Muscle of leg (tissue), 11 donors: ENCODE results near the gene ATP7B. TPM values are rescaled to one million over a fixed set of nuclear protein-coding genes. Genes with fewer than 3 reads are reported as not detected.

Experiments used
- DNase-seq: peaks from one replicate; pipeline ENCODE4 v3.0.0; 2013
- H3K27ac ChIP-seq: one replicate; pipeline ENCODE4 v1.5.1; 2013; ENCODE audit warnings: mild to moderate bottlenecking, low read length, control low read depth
- H3K27me3 ChIP-seq: one replicate; pipeline ENCODE4 v1.6.1; 2013; ENCODE audit warnings: low read length; ENCODE audit not compliant: control insufficient read depth, insufficient read depth
- H3K36me3 ChIP-seq: one replicate; pipeline ENCODE4 v1.6.1; 2013; ENCODE audit warnings: low read length; ENCODE audit not compliant: control insufficient read depth, insufficient read depth
- H3K4me1 ChIP-seq: one replicate; pipeline ENCODE4 v1.6.1; 2013; ENCODE audit warnings: low read length; ENCODE audit not compliant: control insufficient read depth, insufficient read depth
- H3K4me3 ChIP-seq: one replicate; pipeline ENCODE4 v1.5.1; 2013; ENCODE audit warnings: low read length, control low read depth
- H3K9me3 ChIP-seq: replicated peaks from 2 replicates; pipeline ENCODE4 v1.6.1; 2013; ENCODE audit warnings: low read depth, low read length; ENCODE audit not compliant: control insufficient read depth
- WGBS: methylation state at CpG from one replicate; pipeline ENCODE4 v1.1.5; 2013; ENCODE audit warnings: missing lambda C conversion rate; ENCODE audit not compliant: insufficient coverage; 5-methylcytosine and 5-hydroxymethylcytosine counted together
- polyA plus RNA-seq, 8 donors: library from polyadenylated mRNA; unstranded; fragments of 120-200 nt; gene quantifications; one replicate each; pipeline versions ENCODE4 v1.2.1 to v1.2.3, GENCODE V29; 2013; ENCODE audit warnings: inconsistent platforms in 1 of 8, low replicate concordance in 1 of 8; ENCODE audit not compliant: insufficient read length in 8 of 8, insufficient read depth in 1 of 8
- total RNA-seq: library from RNA; stranded (reverse); fragments of 120-200 nt; gene quantifications from one replicate; pipeline ENCODE4 v1.2.4, GENCODE V29; 2013

ATP7B gene
- total and polyA plus RNA-seq, 9 donors = 5.1 to 8.6 (median 7.0) TPM

- Histone ChIP-seq H3K4me1 (peaks cover 3% of the 10 kb centered on the region), H3K4me3 (no peak overlapping the region), H3K27ac (no peak overlapping the region), H3K36me3 (peaks cover 9% of the 10 kb centered on the region), H3K27me3 (no peaks in the 10 kb centered on the region), H3K9me3 (no peaks in the 10 kb centered on the region)
- no peak for DNase-seq
- WGBS = 80% methylated on average over 1 of the region's 6 CpGs
These were observed 84.7 kb downstream of the ATP7B start for GRCh38 chr13:51926528-51926885.

DNA sequence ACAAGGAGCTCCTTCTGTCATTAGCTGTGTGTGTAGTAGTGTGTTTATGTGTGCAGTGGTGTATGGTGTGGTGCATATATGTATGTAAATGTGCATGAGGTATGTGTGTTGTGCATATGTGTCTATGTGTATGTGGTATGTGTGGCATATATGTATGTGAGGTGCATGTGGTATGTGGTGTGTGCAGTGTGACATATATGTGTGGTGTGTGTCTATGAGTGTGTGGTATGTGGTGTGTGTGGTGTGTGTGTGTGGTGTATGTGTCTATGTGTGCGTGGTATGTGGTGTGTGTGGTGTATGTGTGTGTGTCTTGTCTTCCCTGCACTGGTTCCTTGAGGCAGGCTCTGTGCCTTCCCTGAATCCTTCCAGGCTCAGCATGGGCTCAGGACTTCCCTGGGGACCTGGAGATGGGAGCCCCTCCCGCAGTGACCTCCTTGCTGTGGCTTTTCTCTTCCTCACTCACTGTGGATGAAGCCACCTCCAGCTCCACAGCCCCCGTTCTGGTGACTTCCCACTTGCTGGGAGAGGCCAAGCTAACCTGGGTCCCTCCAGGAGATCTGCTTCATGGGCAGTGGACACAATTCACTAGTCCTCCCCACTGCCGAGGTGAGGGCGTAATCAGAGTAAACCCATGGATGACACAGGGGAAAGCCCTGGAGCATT, 85.3 kb downstream of the ATP7B start:
- Histone ChIP-seq H3K36me3 (peaks cover 8% of the 10 kb centered on the region), H3K9me3 (no peaks in the 10 kb centered on the region), H3K27me3 (no peaks in the 10 kb centered on the region), H3K27ac (no peak overlapping the region), H3K4me1 (peaks cover 3% of the 10 kb centered on the region), H3K4me3 (no peak overlapping the region)
- WGBS = 80% methylated on average over 5 of the region's 5 CpGs
- DNase-seq = no peak

DNA sequence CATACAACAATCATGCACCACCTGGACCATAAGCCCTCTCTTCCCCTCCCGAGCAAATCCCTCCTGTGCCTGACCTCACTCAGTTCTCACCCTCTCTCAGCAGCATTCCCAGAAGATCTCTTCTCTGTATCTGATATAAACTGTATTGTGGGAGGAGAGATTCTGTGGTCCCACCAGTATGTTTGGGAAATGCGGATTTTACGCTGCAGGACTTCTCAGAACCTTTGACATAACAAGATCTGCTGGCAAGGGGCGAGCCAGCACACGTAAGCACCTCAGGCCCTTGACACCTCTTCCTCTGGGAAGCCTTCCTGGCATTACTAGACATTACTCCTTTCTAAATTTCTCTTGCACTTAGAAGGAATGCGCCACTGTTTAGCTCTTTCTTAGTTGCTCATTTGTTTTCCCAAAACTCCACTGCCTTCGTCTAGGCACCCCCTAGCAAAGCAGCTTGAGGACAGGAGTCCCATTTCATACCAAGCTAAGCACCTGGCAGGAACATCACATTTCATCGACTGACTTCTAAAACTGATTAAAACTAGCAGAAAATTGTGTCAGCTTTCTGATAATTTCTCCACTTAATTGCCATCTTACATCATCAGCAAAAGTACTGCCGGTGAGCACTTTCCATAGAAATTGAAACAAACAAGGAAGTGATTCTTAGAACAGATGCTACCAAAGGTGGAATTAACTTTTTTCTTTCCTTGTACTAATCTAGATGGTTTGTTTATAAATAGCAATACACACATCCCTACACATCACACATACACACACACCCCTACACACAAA, 86.3 kb downstream of the ATP7B start:
- 86% methylated on average over 6 of the region's 9 CpGs for WGBS
- peaks cover 3% of the 10 kb centered on the region for H3K4me1 ChIP-seq

DNA sequence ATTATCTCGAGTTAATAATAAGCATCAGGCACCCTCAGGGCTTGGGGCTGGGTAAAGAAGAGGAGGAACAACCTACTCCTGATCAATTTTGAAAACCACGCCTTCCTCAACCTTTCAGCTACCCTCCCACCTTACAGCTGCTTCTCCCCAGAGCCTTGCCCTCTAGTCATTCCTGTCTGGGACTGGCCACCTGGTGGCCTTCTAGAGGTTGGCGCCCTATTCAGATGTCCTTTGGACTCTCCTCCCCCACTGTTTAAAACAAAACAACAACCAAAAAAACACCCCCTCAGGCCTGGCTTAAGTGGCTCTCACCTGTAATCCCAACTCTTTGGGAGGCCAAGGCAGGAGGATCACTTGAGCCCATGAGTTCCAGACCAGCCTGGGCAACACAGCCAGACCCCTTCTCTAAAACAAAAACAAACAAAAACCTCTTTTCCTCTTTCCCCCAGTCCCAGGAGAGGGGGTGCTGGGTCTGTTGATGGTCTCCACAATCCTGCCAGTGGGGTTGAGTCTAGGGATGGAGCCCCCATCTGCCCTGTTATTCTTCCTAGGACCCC, 87.2 kb downstream of the ATP7B start:
- Histone ChIP-seq H3K4me1 (peaks cover 3% of the 10 kb centered on the region), H3K27ac (no peak overlapping the region), H3K9me3 (no peaks in the 10 kb centered on the region), H3K36me3 (peaks cover 8% of the 10 kb centered on the region), H3K4me3 (no peak overlapping the region), H3K27me3 (no peaks in the 10 kb centered on the region)
- no peak for DNase-seq
- WGBS = 100% methylated on average over 2 of the region's 3 CpGs

More for the DNA sequence above, 86.3 kb downstream of the ATP7B start:
- Histone ChIP-seq H3K27ac (no peak overlapping the region), H3K36me3 (peaks cover 8% of the 10 kb centered on the region), H3K4me3 (no peak overlapping the region), H3K9me3 (no peaks in the 10 kb centered on the region), H3K27me3 (no peaks in the 10 kb centered on the region)
- DNase-seq = no peak

- Histone ChIP-seq H3K4me3 (no peak overlapping the region), H3K36me3 (peaks cover 8% of the 10 kb centered on the region), H3K9me3 (no peaks in the 10 kb centered on the region), H3K4me1 (peaks cover under 1% of the 10 kb centered on the region), H3K27me3 (no peaks in the 10 kb centered on the region), H3K27ac (no peak overlapping the region)
- 87% methylated on average over 7 of the region's 10 CpGs for WGBS
- no peak for DNase-seq
These were observed 88.3 kb downstream of the ATP7B start for GRCh38 chr13:51922771-51923480.

- no peak overlapping the region for H3K27ac ChIP-seq
- H3K4me3 ChIP-seq = no peak overlapping the region
- 79% methylated on average over 6 of the region's 14 CpGs for WGBS
- no peak for DNase-seq
- H3K27me3 ChIP-seq = no peaks in the 10 kb centered on the region
- H3K4me1 ChIP-seq = no peaks in the 10 kb centered on the region
- H3K9me3 ChIP-seq = no peaks in the 10 kb centered on the region
- H3K36me3 ChIP-seq = peaks cover 8% of the 10 kb centered on the region
These were observed 89.2 kb downstream of the ATP7B start for GRCh38 chr13:51921790-51922740.

DNA sequence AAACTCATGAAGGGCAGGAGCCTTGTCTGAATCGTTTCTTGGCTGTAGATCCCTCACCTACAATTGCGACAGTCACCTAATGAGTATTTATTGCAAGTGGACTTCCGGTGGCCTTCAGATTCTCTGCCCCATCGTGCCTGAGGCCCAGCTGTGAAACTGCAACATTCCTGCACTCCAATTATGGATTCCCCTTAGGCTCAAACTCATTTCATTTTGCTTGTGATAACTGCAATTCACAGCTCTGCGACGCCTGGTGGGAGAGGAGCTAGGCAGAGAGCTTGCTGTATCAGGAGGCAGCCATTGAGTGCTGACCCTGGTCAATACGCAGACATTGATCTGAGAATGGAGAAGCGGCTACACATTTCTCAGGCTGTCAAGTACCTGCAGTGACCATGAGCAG, 90.5 kb downstream of the ATP7B start:
- no peak overlapping the region for H3K27ac ChIP-seq
- no peak for DNase-seq
- peaks cover 8% of the 10 kb centered on the region for H3K36me3 ChIP-seq
- H3K9me3 ChIP-seq = no peaks in the 10 kb centered on the region
- H3K4me3 ChIP-seq = no peak overlapping the region
- H3K4me1 ChIP-seq = no peaks in the 10 kb centered on the region
- no peaks in the 10 kb centered on the region for H3K27me3 ChIP-seq
- WGBS = 76% methylated on average over 5 of the region's 8 CpGs

DNA sequence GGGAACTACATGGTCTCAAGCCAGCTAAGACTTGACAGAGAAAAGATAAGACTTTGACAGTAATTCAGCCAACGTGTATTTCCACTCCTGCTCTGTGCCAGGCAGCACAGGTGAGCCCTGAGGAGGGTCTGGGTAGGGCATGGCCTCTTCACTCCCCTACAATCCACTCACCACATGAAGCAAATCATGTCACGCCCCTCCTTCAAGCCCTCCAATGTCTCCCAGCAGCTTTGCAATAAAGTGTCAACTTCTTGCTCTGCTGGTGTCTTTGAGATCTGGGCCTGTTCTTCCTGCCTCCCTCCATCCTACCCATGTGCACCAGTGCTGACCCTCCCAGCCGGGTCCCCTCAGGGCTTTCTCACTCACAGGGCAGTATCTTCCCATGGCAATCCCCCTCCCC, 91.0 kb downstream of the ATP7B start:
- Histone ChIP-seq H3K36me3 (peaks cover 8% of the 10 kb centered on the region), H3K27ac (no peak overlapping the region), H3K27me3 (no peaks in the 10 kb centered on the region), H3K9me3 (no peaks in the 10 kb centered on the region), H3K4me3 (no peak overlapping the region), H3K4me1 (no peaks in the 10 kb centered on the region)
- WGBS = 76% methylated on average over 2 of the region's 3 CpGs
- DNase-seq = no peak

- Histone ChIP-seq H3K27ac (no peak overlapping the region), H3K4me3 (no peak overlapping the region), H3K9me3 (no peaks in the 10 kb centered on the region), H3K36me3 (peaks cover 8% of the 10 kb centered on the region), H3K27me3 (no peaks in the 10 kb centered on the region), H3K4me1 (no peaks in the 10 kb centered on the region)
- WGBS = 88% methylated on average over 9 of the region's 9 CpGs
- DNase-seq = no peak
These were observed 91.7 kb downstream of the ATP7B start for GRCh38 chr13:51919531-51919930.
